ENCODE results near the gene CPNE8. TPM values are rescaled to one million over a fixed set of nuclear protein-coding genes. Genes with fewer than 3 reads are reported as not detected.

CPNE8 gene
- total RNA-seq, 4 donors from 2014 or later = 11.1 to 35.2 (median 16.7) TPM

DNA sequence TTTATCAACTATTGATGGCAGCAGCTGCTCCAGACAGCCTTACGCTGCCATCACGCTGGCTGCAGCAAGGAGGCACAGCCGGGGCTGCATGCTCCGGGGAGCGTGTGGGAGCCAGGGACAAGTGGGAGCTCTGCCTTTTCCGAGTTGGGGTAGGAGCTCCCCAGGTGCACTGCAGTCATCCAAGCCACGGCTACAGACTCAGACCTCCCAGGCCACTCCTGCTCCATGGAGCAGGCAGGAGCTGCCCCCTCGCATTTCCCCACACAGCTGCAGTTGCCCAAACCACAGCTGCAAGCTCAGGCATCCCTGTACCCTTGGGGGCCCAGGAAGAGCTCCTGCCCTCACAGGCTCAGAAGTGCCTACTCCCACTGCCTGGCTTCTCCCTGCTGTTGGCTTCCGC is 184.7 kb downstream of the CPNE8 start:
- Histone ChIP-seq H3K9me3 (no peaks in the 10 kb centered on the region), H3K4me3 (no peak overlapping the region), H3K4me1 (no peaks in the 10 kb centered on the region), H3K27me3 (no peaks in the 10 kb centered on the region), H3K36me3 (no peaks in the 10 kb centered on the region), H3K27ac (no peak overlapping the region)
- no peak for DNase-seq
- intact Hi-C loops (cut with DNase I; ENCODE audit: low total_unique reads) = no loop called here
- no peak for TF ChIP-seq POLR2A (IDR thresholded peaks at IDR 0.05)
- TF ChIP-seq, protein P1, sequence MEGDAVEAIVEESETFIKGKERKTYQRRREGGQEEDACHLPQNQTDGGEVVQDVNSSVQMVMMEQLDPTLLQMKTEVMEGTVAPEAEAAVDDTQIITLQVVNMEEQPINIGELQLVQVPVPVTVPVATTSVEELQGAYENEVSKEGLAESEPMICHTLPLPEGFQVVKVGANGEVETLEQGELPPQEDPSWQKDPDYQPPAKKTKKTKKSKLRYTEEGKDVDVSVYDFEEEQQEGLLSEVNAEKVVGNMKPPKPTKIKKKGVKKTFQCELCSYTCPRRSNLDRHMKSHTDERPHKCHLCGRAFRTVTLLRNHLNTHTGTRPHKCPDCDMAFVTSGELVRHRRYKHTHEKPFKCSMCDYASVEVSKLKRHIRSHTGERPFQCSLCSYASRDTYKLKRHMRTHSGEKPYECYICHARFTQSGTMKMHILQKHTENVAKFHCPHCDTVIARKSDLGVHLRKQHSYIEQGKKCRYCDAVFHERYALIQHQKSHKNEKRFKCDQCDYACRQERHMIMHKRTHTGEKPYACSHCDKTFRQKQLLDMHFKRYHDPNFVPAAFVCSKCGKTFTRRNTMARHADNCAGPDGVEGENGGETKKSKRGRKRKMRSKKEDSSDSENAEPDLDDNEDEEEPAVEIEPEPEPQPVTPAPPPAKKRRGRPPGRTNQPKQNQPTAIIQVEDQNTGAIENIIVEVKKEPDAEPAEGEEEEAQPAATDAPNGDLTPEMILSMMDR (IDR thresholded peaks at IDR 0.05) = no peak

DNA sequence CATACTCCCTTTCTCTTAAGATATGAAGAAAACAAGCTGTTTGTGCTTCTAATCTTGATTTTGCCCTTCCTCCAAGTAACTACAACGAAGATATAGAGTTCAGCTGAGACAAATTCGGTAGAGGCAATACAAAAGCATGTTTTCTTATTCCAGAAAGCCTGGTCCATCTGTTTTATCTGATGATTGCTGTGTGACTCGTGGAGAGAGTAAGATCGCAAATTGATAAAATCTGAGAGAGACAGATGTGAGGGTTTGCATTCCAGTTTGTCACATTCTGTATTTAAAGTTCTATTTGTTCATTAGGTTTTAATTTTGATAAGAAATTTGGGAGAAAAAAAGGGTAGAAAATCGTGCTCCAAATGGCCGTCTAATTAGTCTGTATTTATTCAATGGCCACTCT is 192.1 kb downstream of the CPNE8 start:
- H3K9me3 ChIP-seq = no peaks in the 10 kb centered on the region
- no peaks in the 10 kb centered on the region for H3K4me1 ChIP-seq
- H3K27me3 ChIP-seq = no peaks in the 10 kb centered on the region
- DNase-seq = no peak
- H3K36me3 ChIP-seq = no peaks in the 10 kb centered on the region
- H3K27ac ChIP-seq = no peak overlapping the region
- intact Hi-C loops (cut with DNase I; ENCODE audit: low total_unique reads) = no loop called here
- TF ChIP-seq, protein P1 (IDR thresholded peaks at IDR 0.05) = no peak
- no peak for TF ChIP-seq POLR2A (IDR thresholded peaks at IDR 0.05)
- no peak overlapping the region for H3K4me3 ChIP-seq

DNA sequence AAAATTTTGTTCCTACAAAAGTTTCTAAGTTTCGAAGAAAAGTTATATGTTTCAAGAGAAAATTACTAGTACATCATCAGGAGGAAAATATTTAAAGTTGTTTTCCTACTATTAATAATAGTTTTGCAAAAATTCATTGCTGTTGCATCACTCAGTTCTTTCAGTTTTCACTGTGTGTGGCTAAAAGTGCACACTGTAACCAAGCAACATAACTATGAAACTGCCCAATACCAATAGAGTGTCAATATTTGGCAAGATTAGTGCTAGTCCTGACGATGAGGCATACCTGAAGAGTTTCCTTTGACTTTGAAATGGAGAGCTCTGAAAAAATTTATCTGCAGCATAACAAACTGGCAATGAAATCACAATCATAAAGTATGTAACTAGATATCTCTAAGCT is 194.3 kb downstream of the CPNE8 start:
- intact Hi-C loops (cut with DNase I; ENCODE audit: low total_unique reads) = no loop called here
- DNase-seq = no peak
- no peak overlapping the region for H3K27ac ChIP-seq
- no peaks in the 10 kb centered on the region for H3K9me3 ChIP-seq
- H3K27me3 ChIP-seq = no peaks in the 10 kb centered on the region
- no peaks in the 10 kb centered on the region for H3K4me1 ChIP-seq
- H3K4me3 ChIP-seq = no peak overlapping the region
- no peaks in the 10 kb centered on the region for H3K36me3 ChIP-seq
- TF ChIP-seq, protein P1 (IDR thresholded peaks at IDR 0.05) = no peak
- TF ChIP-seq POLR2A (IDR thresholded peaks at IDR 0.05) = no peak

DNA sequence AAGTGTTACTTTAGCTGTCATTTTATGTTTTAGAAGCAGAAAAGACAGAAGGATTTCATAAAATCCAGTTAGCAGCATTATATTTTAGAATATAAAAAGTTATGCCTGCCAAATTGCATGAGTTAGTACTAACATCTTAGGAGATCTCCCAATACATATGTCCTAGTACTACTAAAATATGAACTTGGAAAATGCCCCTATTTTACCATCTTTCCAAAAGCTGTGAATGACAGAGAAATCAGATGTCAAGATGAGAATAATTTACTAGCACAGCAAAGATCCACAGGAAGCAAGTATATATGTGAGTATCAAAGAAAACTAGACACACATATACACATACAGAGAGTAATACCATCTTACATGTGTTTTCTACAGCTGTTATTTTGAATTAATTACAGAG is 196.9 kb downstream of the CPNE8 start:
- H3K9me3 ChIP-seq = no peaks in the 10 kb centered on the region
- intact Hi-C loops (cut with DNase I; ENCODE audit: low total_unique reads) = no loop called here
- H3K36me3 ChIP-seq = no peaks in the 10 kb centered on the region
- H3K27ac ChIP-seq = no peak overlapping the region
- H3K27me3 ChIP-seq = no peaks in the 10 kb centered on the region
- no peaks in the 10 kb centered on the region for H3K4me1 ChIP-seq
- no peak overlapping the region for H3K4me3 ChIP-seq
- no peak for DNase-seq
- TF ChIP-seq POLR2A (IDR thresholded peaks at IDR 0.05) = no peak
- TF ChIP-seq, protein P1 (IDR thresholded peaks at IDR 0.05) = no peak

DNA sequence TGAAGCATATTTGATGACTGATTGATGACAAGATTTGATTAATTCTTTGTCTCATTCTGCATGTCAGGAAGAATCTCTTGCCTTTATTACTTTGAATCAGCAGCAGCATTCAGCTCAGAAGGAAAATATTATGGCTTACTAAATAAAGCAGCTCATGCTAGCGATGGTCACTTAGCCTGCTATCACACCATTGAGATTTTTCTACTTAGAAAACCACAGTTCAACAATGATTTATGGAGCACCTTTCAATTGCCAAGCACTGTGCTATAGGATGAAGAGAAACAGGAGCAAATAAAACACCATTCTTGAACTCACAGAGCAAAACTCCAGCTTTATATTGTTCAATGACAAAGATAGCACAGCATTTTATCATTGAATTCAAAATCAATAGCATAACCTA is 197.7 kb downstream of the CPNE8 start:
- Histone ChIP-seq H3K4me3 (no peak overlapping the region), H3K9me3 (no peaks in the 10 kb centered on the region), H3K36me3 (no peaks in the 10 kb centered on the region), H3K27ac (no peak overlapping the region), H3K4me1 (no peaks in the 10 kb centered on the region), H3K27me3 (no peaks in the 10 kb centered on the region)
- DNase-seq = no peak
- intact Hi-C loops (cut with DNase I; ENCODE audit: low total_unique reads) = no loop called here
- TF ChIP-seq POLR2A (IDR thresholded peaks at IDR 0.05) = no peak
- TF ChIP-seq, protein P1 (IDR thresholded peaks at IDR 0.05) = no peak
